Tibial nerve (tissue), 4 donors: ENCODE data around the gene UBE2O.

Source experiments
- CTCF ChIP-seq, 5 experiments: fragments of 200-600 bp in 3 of 5; fragments of 450-650 bp in 2 of 5; sonication (generic) in 3 of 5; IDR thresholded peaks; one replicate each; pipeline ENCODE4 v1.5.1; 2016 to 2019; ENCODE audit warnings: antibody characterized with exemption in 5 of 5, mild to moderate bottlenecking in 3 of 5, moderate library complexity in 2 of 5
- EP300 ChIP-seq, 2 donors: sonication (generic); formaldehyde crosslinking; IDR thresholded peaks; one replicate each; pipeline ENCODE4 v1.6.1; 2017; ENCODE audit warnings: antibody characterized with exemption in 2 of 2, mild to moderate bottlenecking in 1 of 2
- POLR2A ChIP-seq, 2 donors: fragments of 450-650 bp; IDR thresholded peaks; one replicate each; pipeline ENCODE4 v1.6.1; 2017; ENCODE audit warnings: antibody characterized with exemption in 2 of 2, mild to moderate bottlenecking in 2 of 2, moderate library complexity in 2 of 2

GRCh38 chr17:76368545-76368944, 84.4 kb downstream of the UBE2O start:
- no peak for TF ChIP-seq POLR2A (IDR thresholded peaks at IDR 0.05)
- TF ChIP-seq CTCF (IDR thresholded peaks at IDR 0.05): no peak
- TF ChIP-seq EP300 (IDR thresholded peaks at IDR 0.05): no peak
